Measurements from ENCODE around the gene HEATR5A. TPM values are rescaled to one million over a fixed set of nuclear protein-coding genes. Genes with fewer than 3 reads are reported as not detected.

HEATR5A gene
- total RNA-seq, 1 donor from 2014 or later, result 20.8 TPM

DNA sequence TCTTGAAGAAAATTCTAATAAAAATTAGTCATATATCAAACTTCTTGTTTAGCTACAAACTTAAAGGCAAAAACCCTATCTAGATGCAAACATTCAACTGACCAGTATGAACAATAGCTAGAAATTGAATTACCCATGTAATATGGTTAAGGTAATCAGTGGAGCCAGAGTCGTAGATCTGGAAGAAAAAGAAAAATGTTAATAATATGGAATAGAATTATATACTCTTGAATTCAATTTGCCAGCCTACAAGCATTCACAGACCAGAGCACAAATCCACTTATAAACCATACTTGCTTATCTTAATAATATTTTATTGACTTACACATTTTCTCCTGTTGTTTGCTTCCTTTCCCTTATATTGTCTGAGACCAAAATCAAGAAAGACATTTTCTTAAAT lies 7.7 kb upstream of the HEATR5A start:
- no peak for DNase-seq (ENCODE audit: extremely low read depth, low read depth, low spot score)

DNA sequence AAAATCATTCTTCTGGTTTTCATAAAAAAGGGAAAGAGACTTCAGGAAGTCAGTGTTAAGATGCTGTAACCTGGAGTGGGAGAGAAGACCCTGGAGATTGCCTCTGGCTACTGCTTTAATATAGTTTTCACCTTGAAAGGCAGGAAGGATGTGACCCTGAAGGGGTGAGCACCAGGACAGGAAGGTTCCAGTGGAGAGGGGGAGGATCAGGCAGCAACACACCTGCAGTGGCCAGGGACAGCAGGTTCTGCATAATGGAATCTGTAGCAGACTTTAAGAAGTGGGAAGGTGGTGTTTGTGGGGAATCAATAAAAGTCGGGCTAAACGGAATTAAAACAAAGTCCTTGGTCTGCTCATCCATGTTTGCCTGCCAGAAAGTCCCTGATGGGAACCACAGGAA lies 6.3 kb upstream of the HEATR5A start:
- DNase-seq (ENCODE audit: extremely low read depth, low read depth, low spot score), result no peak

- no peak for DNase-seq (ENCODE audit: extremely low read depth, low read depth, low spot score)
Measured at GRCh38 chr14:31425905-31426304, 5.6 kb upstream of the HEATR5A start.

GRCh38 chr14:31421200-31421599 lies 850 bp upstream of the HEATR5A start:
- no peak for DNase-seq (ENCODE audit: extremely low read depth, low read depth, low spot score)

DNA sequence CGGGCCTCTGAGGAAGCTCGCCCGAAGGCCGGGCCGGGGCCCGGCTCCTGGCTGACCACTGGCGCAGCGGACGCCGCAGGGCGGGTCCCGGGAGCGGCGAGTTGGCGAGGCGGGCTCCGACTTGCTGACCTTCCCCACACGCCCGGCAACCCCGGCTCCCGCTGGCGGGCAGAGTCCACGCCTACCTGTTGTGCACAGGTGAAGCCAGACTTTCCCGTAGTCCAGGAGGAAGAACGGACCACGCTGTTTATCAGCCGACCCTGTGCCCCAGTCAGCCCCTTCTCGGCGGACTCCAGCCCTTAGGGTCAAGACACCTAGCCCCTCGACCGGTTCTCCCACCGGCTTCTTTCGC lies 407 bp downstream of the HEATR5A start:
- no peak for DNase-seq (ENCODE audit: extremely low read depth, low read depth, low spot score)

DNA sequence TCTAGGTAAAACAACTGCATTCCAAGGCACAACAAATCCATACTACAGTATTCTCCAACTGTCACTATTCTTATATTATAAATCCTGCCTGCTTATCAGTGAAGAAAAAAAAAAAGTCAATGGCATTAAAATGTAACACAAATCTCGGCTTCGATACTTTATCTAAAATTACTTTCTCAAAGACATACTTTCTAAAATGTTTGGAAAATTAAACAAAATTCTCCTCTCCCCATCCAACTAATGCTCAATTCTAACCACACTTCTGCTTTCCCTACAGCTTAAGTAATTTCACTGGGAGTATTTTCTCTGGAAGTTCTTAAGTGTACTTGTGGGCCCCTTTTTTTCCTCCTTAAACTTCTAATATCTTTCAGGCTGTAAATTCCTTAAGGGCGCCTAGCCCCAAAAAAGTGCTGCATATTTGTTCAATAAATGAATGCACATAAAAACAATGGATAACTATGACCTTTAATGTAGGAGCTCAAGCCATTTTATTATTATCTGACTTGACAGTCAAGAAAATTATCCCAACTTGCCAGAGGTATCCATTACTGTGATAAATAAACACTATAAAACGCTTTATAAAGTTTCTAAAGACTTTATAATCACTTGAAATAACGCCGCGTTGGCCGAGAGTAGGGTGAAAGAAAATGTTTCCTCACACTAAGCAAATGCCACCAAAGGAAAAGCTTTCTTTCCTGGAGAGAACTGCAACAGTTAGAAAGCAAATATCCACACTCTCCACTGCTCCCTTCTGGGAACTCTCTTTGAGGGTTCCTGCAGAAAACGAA lies 977 bp downstream of the HEATR5A start:
- DNase-seq (ENCODE audit: extremely low read depth, low read depth, low spot score), result no peak

GRCh38 chr14:31418440-31418839 lies 1.9 kb downstream of the HEATR5A start:
- no peak for DNase-seq (ENCODE audit: extremely low read depth, low read depth, low spot score)

DNA sequence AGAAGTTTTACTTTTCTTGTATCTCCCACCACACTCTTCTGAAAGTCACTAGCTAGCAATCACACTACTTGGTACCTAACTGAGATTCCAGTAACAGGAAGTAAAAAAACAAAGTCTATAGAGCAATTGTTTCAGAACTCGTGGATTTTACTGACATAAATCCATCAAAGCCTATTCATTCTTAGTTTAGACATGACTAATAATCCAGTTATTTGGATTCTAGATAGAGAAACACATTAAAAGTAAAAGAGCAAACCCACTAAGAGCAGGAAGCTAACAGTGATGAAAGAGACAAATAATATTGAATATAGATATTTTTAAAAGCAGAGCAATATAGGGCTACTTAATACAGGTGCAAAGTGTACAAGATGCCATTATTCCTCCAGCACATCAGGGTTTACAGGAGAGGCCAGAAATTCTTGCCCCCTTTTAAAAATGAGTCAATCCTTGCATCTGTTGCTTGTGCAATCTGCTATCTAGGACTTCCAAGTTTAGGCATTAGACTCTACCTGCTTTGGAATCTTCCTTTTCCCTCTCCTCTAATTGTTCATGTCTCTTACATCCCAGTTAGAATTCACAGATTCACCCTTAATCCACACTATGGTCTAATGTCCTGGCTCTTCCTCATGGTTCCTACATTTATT lies 6.0 kb downstream of the HEATR5A start:
- no peak for DNase-seq (ENCODE audit: extremely low read depth, low read depth, low spot score)

- no peak for DNase-seq (ENCODE audit: extremely low read depth, low read depth, low spot score)
Measured at GRCh38 chr14:31411218-31411727, 9.1 kb downstream of the HEATR5A start.

DNA sequence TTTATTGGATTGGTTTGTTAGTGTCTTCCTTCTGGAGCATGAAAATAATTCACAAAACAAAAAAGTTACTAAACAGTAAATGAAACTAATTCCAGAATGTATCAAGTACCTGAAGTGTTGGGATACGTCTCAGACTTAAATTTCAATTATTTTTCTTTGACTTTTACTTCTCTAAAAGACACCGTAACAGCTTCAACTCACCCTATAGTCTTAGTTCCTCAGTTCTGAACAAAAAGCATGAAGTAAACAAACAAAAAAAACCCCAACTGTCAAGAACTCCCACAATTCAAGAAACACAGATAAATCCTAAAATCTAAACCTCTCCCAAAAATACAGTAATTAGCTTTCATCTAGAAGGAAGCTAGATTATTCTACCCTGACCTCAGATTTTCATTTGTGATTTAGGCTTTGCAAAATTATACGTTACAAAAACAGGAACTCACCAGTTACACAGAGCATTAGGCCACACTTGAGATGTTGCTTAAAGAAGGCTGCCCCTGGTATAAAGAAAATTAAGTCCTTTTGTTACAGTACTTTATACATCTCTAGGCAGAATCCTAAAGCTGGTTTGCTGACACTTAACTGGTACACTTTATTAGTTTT lies 10.2 kb downstream of the HEATR5A start:
- no peak for DNase-seq (ENCODE audit: extremely low read depth, low read depth, low spot score)

GRCh38 chr14:31408421-31408820 lies 11.9 kb downstream of the HEATR5A start:
- DNase-seq (ENCODE audit: extremely low read depth, low read depth, low spot score), result no peak

DNA sequence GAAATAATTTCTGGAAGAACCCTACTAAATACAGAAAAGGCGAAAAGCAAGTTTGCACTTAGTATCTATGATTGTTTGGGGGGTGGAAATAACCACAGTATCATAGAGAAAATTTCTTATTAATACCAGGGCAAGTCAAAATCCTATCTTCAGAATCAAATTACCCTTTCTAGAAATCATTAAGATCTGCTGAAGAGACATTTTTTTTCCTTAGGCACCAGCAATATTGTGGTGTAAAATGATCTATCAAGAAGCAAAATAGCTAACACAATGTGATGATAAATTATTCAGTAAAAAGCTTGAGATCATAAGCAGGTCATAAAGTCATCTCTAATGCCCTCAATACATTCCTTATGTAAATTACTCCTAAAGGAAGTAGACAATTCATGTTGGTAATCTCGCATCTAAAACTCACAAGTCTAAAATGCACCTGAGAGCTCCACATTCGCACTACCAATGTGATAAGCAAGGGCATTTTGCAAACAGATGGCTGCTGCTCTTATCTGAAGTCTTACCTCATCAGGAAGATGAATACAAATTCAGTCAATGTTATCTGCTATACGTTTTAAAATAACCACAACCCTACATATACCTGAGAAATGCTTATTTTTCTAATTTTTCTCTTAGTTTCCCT lies 14.6 kb downstream of the HEATR5A start:
- no peak for DNase-seq (ENCODE audit: extremely low read depth, low read depth, low spot score)

- no peak for DNase-seq (ENCODE audit: extremely low read depth, low read depth, low spot score)
Measured at GRCh38 chr14:31405106-31405505, 15.2 kb downstream of the HEATR5A start.

- DNase-seq (ENCODE audit: extremely low read depth, low read depth, low spot score), result no peak
Measured at GRCh38 chr14:31403707-31404106, 16.6 kb downstream of the HEATR5A start.

DNA sequence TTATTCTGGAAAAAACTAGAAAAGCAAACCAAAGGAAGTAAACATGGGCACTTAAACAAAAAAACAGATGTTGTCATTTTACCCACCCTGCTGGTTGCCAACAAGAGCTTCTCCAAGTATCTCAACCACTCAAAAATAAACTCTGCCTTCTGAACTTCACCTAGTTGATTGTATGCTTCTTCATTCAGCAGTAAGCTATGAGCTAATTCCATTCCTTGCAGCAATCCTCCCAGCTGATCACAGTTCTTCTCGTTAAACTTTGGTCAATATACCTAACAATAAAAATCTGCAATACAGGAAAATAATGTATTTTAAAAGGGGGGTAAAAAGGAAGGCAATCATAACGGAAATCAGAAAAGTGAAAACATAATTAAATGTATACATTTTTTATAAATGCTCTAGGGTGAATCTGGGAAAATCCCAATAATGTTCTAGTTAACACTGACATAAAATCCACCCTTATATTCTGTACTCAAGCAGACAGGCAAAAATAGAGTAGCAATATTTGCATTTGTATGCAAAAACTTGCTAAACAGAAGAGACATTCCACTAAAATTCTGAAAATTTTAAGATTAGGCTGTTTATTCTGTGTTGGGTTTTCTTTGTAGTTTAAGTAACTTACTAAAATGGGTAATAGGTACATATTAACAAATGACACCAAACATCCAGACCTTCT lies 17.4 kb downstream of the HEATR5A start:
- DNase-seq (ENCODE audit: extremely low read depth, low read depth, low spot score), result no peak

- no peak for DNase-seq (ENCODE audit: extremely low read depth, low read depth, low spot score)
Measured at GRCh38 chr14:31401369-31401932, 18.9 kb downstream of the HEATR5A start.

- DNase-seq (ENCODE audit: extremely low read depth, low read depth, low spot score), result no peak
Measured at GRCh38 chr14:31400031-31400638, 20.2 kb downstream of the HEATR5A start.

DNA sequence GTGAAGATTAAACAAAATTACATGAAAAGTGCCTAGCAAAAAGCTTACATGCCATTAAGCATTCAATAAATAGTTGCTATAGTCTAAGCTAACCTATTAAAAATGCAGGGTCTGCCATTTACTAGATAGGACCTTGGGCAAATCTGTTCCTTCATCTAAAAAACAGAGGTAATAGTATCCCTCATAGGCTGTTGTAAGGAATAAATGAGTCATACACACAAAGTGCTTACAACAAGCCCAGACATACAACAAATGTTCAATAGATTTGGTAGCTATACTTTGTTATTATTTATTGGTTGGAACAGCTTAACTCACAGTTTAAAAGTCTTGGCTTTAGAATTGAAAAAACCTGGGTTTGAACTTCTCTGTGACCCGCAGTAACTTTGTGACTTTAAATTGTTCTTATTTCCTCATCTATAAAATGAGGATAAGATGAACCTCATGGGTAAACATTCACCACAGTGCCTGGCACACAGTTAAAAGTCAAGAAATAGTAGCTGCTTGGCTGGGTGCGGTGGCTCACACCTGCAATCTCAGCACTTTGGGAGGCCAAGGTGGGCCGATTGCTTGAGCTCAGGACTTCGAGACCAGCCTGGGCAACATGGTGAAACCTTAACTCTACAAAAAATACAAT lies 24.7 kb downstream of the HEATR5A start:
- no peak for DNase-seq (ENCODE audit: extremely low read depth, low read depth, low spot score)

DNA sequence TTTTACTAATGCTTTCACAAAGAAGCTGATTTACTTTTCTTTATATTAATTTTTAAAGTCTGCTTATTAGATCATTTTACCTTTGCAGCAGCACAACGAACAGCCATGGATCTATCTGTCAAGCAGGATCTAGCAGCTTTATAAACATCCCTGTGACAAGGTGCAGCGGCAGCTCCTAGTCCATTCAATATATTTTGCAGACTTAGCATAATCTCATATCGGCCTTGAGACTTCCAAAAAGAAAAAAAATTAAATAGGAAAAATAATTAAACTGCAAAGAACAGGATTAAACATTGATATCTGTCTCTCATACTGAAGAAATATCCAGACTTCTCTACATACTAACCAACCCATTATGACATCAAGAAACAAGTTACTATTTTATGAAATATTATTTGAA lies 25.2 kb downstream of the HEATR5A start:
- DNase-seq (ENCODE audit: extremely low read depth, low read depth, low spot score), result no peak

Measured in glomerular endothelial cell (primary cell).